WTC11 (cell line): ENCODE results near the gene RHBDD1. TPM values are rescaled to one million over a fixed set of nuclear protein-coding genes. Genes with fewer than 3 reads are reported as not detected.

Source experiments
- ATAC-seq: fragments of 200-7000 bp; cut with Tn5 transposase; 2 replicates; pipeline ENCODE4 v1.10.0; 2021; ENCODE audit warnings: mild to moderate bottlenecking, moderate library complexity
- CTCF ChIA-PET: fragments of 300-600 bp; sonication (Branson Sonifier 250); formaldehyde crosslinking; loops from one replicate; lab custom pipeline; 2021; ENCODE audit warnings: antibody characterized with exemption; lab: Charles Lee
- POLR2A ChIA-PET: fragments of 350-600 bp; sonication (Branson Sonifier 250); formaldehyde crosslinking; loops from one replicate; lab custom pipeline; 2021; ENCODE audit warnings: antibody characterized with exemption; lab: Charles Lee
- DNase-seq: peaks from one replicate; pipeline ENCODE4 v3.0.0; 2021; ENCODE audit warnings: low spot score
- H3K27ac Mint-ChIP-seq: 2 replicates; pipeline ENCODE4 v1.8.0; 2021; ENCODE audit warnings: mixed read lengths
- H3K27me3 Mint-ChIP-seq: 2 replicates; pipeline ENCODE4 v1.8.0; 2021; ENCODE audit warnings: low read depth, mild to moderate bottlenecking, moderate library complexity, mixed read lengths
- H3K36me3 Mint-ChIP-seq: 2 replicates; pipeline ENCODE4 v1.8.0; 2021; ENCODE audit warnings: mixed read lengths
- H3K4me1 Mint-ChIP-seq: 2 replicates; pipeline ENCODE4 v1.8.0; 2022; ENCODE audit warnings: mixed read lengths
- H3K4me3 Mint-ChIP-seq: 2 replicates; pipeline ENCODE4 v1.8.0; 2021; ENCODE audit warnings: mild to moderate bottlenecking, moderate library complexity, mixed read lengths
- H3K9me3 Mint-ChIP-seq: 2 replicates; pipeline ENCODE4 v1.8.0; 2021; ENCODE audit warnings: mixed read lengths
- CREM ChIP-seq: sonication (generic); formaldehyde crosslinking; IDR thresholded peaks from 2 replicates; pipeline ENCODE4 v1.8.1; 2022; ENCODE audit warnings: mild to moderate bottlenecking, missing genetic modification reagents, moderate library complexity
- ESRRA ChIP-seq: sonication (generic); formaldehyde crosslinking; IDR thresholded peaks from 2 replicates; pipeline ENCODE4 v1.8.1; 2022; ENCODE audit warnings: mild to moderate bottlenecking, missing genetic modification reagents, borderline replicate concordance
- GRHL2 ChIP-seq: fragments of 250-450 bp; sonication (Bioruptor Pico); IDR thresholded peaks from 2 replicates; pipeline ENCODE4 v1.8.0; 2022; ENCODE audit warnings: mild to moderate bottlenecking, moderate library complexity; ENCODE audit not compliant: insufficient replicate concordance, severe bottlenecking
- HMGXB4 ChIP-seq: sonication (generic); formaldehyde crosslinking; IDR thresholded peaks from 2 replicates; pipeline ENCODE4 v1.8.1; 2023; ENCODE audit warnings: mild to moderate bottlenecking, moderate library complexity, missing genetic modification reagents
- IRF2 ChIP-seq: sonication (generic); formaldehyde crosslinking; IDR thresholded peaks from 2 replicates; pipeline ENCODE4 v1.8.0; 2022; ENCODE audit warnings: low read depth, missing genetic modification reagents, borderline replicate concordance
- MAX ChIP-seq: sonication (generic); formaldehyde crosslinking; IDR thresholded peaks from 2 replicates; pipeline ENCODE4 v1.8.0; 2022; ENCODE audit warnings: mild to moderate bottlenecking, missing genetic modification reagents
- MLX ChIP-seq: sonication (generic); formaldehyde crosslinking; IDR thresholded peaks from 2 replicates; pipeline ENCODE4 v1.8.1; 2023; ENCODE audit warnings: mild to moderate bottlenecking, missing genetic modification reagents, moderate library complexity
- MXD4 ChIP-seq: fragments of 250-450 bp; sonication (Bioruptor Pico); IDR thresholded peaks from 2 replicates; pipeline ENCODE4 v1.8.0; 2021; ENCODE audit warnings: mild to moderate bottlenecking, moderate library complexity, borderline replicate concordance
- NR3C1 ChIP-seq: sonication (generic); formaldehyde crosslinking; conservative IDR thresholded peaks from 2 replicates; pipeline ENCODE4 v1.8.1; 2023; ENCODE audit warnings: low read depth, mild to moderate bottlenecking, missing genetic modification reagents
- RORB ChIP-seq: fragments of 250-450 bp; sonication (Bioruptor Pico); IDR thresholded peaks from 2 replicates; pipeline ENCODE4 v1.9.0; 2021; ENCODE audit warnings: mild to moderate bottlenecking
- SMAD3 ChIP-seq: sonication (generic); formaldehyde crosslinking; IDR thresholded peaks from 2 replicates; pipeline ENCODE4 v1.8.0; 2022; ENCODE audit warnings: missing genetic modification reagents, mild to moderate bottlenecking, borderline replicate concordance
- TCF7 ChIP-seq: sonication (generic); formaldehyde crosslinking; IDR thresholded peaks from 2 replicates; pipeline ENCODE4 v1.8.0; 2022; ENCODE audit warnings: mild to moderate bottlenecking, low read depth, missing genetic modification reagents, moderate library complexity
- USF1 ChIP-seq: sonication (generic); formaldehyde crosslinking; IDR thresholded peaks from 2 replicates; pipeline ENCODE4 v1.8.0; 2022; ENCODE audit warnings: mild to moderate bottlenecking, missing genetic modification reagents
- ZNF232 ChIP-seq: sonication (generic); formaldehyde crosslinking; IDR thresholded peaks from 2 replicates; pipeline ENCODE4 v1.8.0; 2022; ENCODE audit warnings: mild to moderate bottlenecking, missing genetic modification reagents
- ZNF263 ChIP-seq: sonication (generic); formaldehyde crosslinking; IDR thresholded peaks from 2 replicates; pipeline ENCODE4 v1.8.1; 2022; ENCODE audit warnings: low read depth, mild to moderate bottlenecking, moderate library complexity, missing genetic modification reagents
- ZNF396 ChIP-seq: fragments of 250-450 bp; sonication (Bioruptor Pico); IDR thresholded peaks from 2 replicates; pipeline ENCODE4 v1.8.0; 2021; ENCODE audit warnings: mild to moderate bottlenecking, moderate library complexity, borderline replicate concordance
- ZNF671 ChIP-seq: fragments of 250-450 bp; sonication (Bioruptor Pico); IDR thresholded peaks from 2 replicates; pipeline ENCODE4 v1.8.0; 2021; ENCODE audit warnings: mild to moderate bottlenecking
- total RNA-seq: library from RNA; stranded (reverse); gene quantifications from 3 replicates; pipeline ENCODE4 v1.2.3, GENCODE V29; 2021
- TF ChIP-seq, protein P1 (sequence below): sonication (generic); formaldehyde crosslinking; IDR thresholded peaks from 2 replicates; pipeline ENCODE4 v1.8.0; 2023; ENCODE audit warnings: missing genetic modification reagents, mild to moderate bottlenecking, borderline replicate concordance
- TF ChIP-seq, protein P2 (sequence below): fragments of 250-450 bp; sonication (Bioruptor Pico); IDR thresholded peaks from 2 replicates; pipeline ENCODE4 v1.9.0; 2021; ENCODE audit warnings: mild to moderate bottlenecking
- TF ChIP-seq, protein P3 (sequence below): fragments of 250-450 bp; sonication (Bioruptor Pico); IDR thresholded peaks from 2 replicates; pipeline ENCODE4 v1.9.0; 2021; ENCODE audit warnings: mild to moderate bottlenecking

RHBDD1 gene
- total RNA-seq, 1 experiment from 2014 or later = 25.7 TPM

DNA sequence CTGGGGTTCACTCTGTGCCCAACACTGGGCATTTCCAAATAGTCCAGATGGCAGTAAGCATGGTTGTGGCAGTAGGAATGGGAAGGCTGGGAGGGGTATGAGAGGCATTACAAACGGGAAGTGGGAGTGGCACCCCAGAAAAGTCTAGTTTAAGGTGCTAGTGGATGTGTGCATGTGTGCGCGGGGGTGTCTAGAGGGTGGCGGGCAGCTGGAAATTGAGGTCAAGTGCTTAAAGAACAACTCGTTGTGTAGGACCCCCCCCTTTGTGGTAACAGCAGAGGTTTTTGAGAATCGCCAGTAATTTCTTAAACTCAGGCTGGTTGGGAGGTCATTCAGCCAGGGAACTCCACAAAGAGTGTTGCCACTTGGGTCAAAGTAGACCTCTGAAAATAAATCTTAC is 69.9 kb downstream of the RHBDD1 start (continued):
- TF ChIP-seq ZNF671 (CRISPR knock-in tag) = no peak
- no peak for TF ChIP-seq ESRRA (CRISPR knock-in tag)
- no peak for TF ChIP-seq MXD4
- TF ChIP-seq CREM = no peak

GRCh38 chr2:226906163-226906693 is 70.4 kb downstream of the RHBDD1 start:
- Mint-ChIP-seq H3K9me3 (no peaks in the 10 kb centered on the region), H3K4me1 (no peaks in the 10 kb centered on the region), H3K27me3 (no peaks in the 10 kb centered on the region), H3K36me3 (no peaks in the 10 kb centered on the region), H3K4me3 (no peak overlapping the region), H3K27ac (no peak overlapping the region)
- DNase-seq = no peak
- CTCF ChIA-PET = no interaction called here
- no peak for ATAC-seq
- TF ChIP-seq GRHL2 (CRISPR knock-in tag) = no peak
- TF ChIP-seq SMAD3 (CRISPR knock-in tag) = no peak
- TF ChIP-seq, protein P1, sequence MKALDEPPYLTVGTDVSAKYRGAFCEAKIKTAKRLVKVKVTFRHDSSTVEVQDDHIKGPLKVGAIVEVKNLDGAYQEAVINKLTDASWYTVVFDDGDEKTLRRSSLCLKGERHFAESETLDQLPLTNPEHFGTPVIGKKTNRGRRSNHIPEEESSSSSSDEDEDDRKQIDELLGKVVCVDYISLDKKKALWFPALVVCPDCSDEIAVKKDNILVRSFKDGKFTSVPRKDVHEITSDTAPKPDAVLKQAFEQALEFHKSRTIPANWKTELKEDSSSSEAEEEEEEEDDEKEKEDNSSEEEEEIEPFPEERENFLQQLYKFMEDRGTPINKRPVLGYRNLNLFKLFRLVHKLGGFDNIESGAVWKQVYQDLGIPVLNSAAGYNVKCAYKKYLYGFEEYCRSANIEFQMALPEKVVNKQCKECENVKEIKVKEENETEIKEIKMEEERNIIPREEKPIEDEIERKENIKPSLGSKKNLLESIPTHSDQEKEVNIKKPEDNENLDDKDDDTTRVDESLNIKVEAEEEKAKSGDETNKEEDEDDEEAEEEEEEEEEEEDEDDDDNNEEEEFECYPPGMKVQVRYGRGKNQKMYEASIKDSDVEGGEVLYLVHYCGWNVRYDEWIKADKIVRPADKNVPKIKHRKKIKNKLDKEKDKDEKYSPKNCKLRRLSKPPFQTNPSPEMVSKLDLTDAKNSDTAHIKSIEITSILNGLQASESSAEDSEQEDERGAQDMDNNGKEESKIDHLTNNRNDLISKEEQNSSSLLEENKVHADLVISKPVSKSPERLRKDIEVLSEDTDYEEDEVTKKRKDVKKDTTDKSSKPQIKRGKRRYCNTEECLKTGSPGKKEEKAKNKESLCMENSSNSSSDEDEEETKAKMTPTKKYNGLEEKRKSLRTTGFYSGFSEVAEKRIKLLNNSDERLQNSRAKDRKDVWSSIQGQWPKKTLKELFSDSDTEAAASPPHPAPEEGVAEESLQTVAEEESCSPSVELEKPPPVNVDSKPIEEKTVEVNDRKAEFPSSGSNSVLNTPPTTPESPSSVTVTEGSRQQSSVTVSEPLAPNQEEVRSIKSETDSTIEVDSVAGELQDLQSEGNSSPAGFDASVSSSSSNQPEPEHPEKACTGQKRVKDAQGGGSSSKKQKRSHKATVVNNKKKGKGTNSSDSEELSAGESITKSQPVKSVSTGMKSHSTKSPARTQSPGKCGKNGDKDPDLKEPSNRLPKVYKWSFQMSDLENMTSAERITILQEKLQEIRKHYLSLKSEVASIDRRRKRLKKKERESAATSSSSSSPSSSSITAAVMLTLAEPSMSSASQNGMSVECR (CRISPR knock-in tag) = no peak
- TF ChIP-seq USF1 = no peak
- no peak for TF ChIP-seq MXD4
- no peak for TF ChIP-seq TCF7 (CRISPR knock-in tag)
- no peak for TF ChIP-seq RORB (CRISPR knock-in tag)
- no peak for TF ChIP-seq MLX (CRISPR knock-in tag)
- TF ChIP-seq, protein P2, sequence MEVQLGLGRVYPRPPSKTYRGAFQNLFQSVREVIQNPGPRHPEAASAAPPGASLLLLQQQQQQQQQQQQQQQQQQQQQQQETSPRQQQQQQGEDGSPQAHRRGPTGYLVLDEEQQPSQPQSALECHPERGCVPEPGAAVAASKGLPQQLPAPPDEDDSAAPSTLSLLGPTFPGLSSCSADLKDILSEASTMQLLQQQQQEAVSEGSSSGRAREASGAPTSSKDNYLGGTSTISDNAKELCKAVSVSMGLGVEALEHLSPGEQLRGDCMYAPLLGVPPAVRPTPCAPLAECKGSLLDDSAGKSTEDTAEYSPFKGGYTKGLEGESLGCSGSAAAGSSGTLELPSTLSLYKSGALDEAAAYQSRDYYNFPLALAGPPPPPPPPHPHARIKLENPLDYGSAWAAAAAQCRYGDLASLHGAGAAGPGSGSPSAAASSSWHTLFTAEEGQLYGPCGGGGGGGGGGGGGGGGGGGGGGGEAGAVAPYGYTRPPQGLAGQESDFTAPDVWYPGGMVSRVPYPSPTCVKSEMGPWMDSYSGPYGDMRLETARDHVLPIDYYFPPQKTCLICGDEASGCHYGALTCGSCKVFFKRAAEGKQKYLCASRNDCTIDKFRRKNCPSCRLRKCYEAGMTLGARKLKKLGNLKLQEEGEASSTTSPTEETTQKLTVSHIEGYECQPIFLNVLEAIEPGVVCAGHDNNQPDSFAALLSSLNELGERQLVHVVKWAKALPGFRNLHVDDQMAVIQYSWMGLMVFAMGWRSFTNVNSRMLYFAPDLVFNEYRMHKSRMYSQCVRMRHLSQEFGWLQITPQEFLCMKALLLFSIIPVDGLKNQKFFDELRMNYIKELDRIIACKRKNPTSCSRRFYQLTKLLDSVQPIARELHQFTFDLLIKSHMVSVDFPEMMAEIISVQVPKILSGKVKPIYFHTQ (CRISPR knock-in tag) = no peak
- no peak for TF ChIP-seq ZNF263 (CRISPR knock-in tag)
- POLR2A ChIA-PET = no interaction called here

DNA sequence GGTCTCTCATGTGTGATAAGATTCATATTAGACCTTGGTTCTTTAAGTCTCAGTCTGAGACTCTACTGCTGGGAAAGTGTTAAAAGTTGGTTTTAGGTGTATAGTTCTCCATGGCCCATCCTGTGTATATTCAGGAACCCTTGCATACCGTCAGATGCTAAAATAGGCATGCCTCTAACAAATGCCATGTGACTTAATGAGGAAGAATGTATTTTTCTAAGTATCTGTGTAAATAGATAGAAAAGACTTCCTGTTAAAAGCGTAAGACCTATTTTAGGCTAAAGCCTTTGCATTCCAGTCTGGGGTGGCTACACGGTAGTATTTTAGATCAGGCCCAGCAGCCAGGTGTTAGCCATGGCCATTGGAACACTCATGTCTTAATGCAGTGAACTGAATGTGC is 73.3 kb downstream of the RHBDD1 start:
- H3K4me1 Mint-ChIP-seq = no peaks in the 10 kb centered on the region
- ATAC-seq = no peak
- no peak overlapping the region for H3K4me3 Mint-ChIP-seq
- H3K27me3 Mint-ChIP-seq = no peaks in the 10 kb centered on the region
- no peak for DNase-seq
- no peaks in the 10 kb centered on the region for H3K9me3 Mint-ChIP-seq
- POLR2A ChIA-PET = no interaction called here
- no peaks in the 10 kb centered on the region for H3K36me3 Mint-ChIP-seq
- CTCF ChIA-PET = no interaction called here
- H3K27ac Mint-ChIP-seq = no peak overlapping the region
- TF ChIP-seq HMGXB4 (no peak), ZNF232 (CRISPR knock-in tag) (no peak), IRF2 (CRISPR knock-in tag) (no peak), ZNF396 (CRISPR knock-in tag) (no peak), NR3C1 (CRISPR knock-in tag) (no peak), MAX (CRISPR knock-in tag) (no peak)
- TF ChIP-seq, protein P3, sequence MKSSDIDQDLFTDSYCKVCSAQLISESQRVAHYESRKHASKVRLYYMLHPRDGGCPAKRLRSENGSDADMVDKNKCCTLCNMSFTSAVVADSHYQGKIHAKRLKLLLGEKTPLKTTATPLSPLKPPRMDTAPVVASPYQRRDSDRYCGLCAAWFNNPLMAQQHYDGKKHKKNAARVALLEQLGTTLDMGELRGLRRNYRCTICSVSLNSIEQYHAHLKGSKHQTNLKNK (CRISPR knock-in tag) = no peak
